Measurements from ENCODE around the gene HORMAD1.
"Not testable (repeated sequence)": the region's sequence is repeated elsewhere in the genome, so short reads cannot be mapped to it uniquely, and the experiment has no call there.

The HORMAD1 gene

DNA sequence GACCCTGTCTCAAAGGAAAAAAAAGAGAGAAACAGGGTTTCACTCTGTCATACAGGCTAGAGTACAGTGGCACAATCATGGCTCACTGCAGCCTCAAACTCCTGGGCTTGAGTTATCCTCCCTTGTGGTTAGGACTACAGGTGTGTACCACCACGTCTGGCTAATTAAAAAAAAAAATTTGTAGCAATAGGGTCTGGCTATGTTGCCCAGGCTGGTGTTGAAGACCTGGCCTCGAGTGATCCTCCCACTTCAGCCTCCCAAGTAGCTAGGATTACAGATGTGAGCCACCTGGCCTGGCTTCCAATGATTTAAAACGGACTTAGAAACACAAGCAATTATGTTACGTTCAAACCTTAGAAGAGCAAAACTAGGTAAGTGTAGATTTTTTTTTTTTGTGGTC, 45.8 kb downstream of the HORMAD1 start:
- peaks cover 5% of the 10 kb centered on the region for H3K4me1 Mint-ChIP-seq (ENCODE audit: low read depth)

GRCh38 chr1:150663321-150663720, 57.4 kb downstream of the HORMAD1 start:
- H3K4me1 Mint-ChIP-seq (ENCODE audit: low read depth), result no peaks in the 10 kb centered on the region
- no peak overlapping the region for H3K27ac Mint-ChIP-seq
- no peak overlapping the region for H3K4me3 Mint-ChIP-seq
- H3K27me3 Mint-ChIP-seq, result no peaks in the 10 kb centered on the region
- H3K36me3 Mint-ChIP-seq (ENCODE audit: low read depth), result peaks cover 27% of the 10 kb centered on the region
- H3K9me3 Mint-ChIP-seq, result no peaks in the 10 kb centered on the region

More for the DNA sequence above, 45.8 kb downstream of the HORMAD1 start:
- H3K27ac Mint-ChIP-seq, result no peak overlapping the region
- H3K27me3 Mint-ChIP-seq, result no peaks in the 10 kb centered on the region
- H3K4me3 Mint-ChIP-seq, result no peak overlapping the region
- no peaks in the 10 kb centered on the region for H3K9me3 Mint-ChIP-seq
- H3K36me3 Mint-ChIP-seq (ENCODE audit: low read depth), result peaks cover 14% of the 10 kb centered on the region

DNA sequence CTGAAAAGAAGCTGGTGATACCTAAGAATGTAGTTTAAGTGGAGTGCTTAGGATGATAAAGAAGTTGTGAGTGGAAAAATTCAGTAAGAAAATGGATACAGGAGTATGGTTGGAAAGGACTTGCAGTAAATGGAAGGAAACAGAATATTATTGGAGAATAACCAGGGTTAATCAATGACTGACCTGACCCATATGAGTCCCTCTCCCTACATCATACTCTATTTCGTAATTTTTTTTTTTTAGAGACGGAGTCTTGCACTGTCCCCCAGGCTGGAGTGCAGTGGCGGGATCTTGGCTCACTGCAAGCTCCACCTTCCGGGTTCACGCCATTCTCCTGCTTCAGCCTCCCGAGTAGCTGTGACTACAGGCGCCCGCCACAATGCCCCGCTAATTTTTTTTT, 57.9 kb downstream of the HORMAD1 start:
- H3K27ac Mint-ChIP-seq, result no peak overlapping the region
- H3K9me3 Mint-ChIP-seq, result no peaks in the 10 kb centered on the region
- no peak overlapping the region for H3K4me3 Mint-ChIP-seq
- no peaks in the 10 kb centered on the region for H3K27me3 Mint-ChIP-seq
- peaks cover 29% of the 10 kb centered on the region for H3K36me3 Mint-ChIP-seq (ENCODE audit: low read depth)
- H3K4me1 Mint-ChIP-seq (ENCODE audit: low read depth), result no peaks in the 10 kb centered on the region

- no peaks in the 10 kb centered on the region for H3K9me3 Mint-ChIP-seq
- H3K36me3 Mint-ChIP-seq (ENCODE audit: low read depth), result peaks cover 29% of the 10 kb centered on the region
- no peaks in the 10 kb centered on the region for H3K27me3 Mint-ChIP-seq
- no peak overlapping the region for H3K27ac Mint-ChIP-seq
- no peak overlapping the region for H3K4me3 Mint-ChIP-seq
- no peaks in the 10 kb centered on the region for H3K4me1 Mint-ChIP-seq (ENCODE audit: low read depth)
These were observed 59.5 kb downstream of the HORMAD1 start for GRCh38 chr1:150661156-150661555.

- peaks cover 29% of the 10 kb centered on the region for H3K36me3 Mint-ChIP-seq (ENCODE audit: low read depth)
- H3K27me3 Mint-ChIP-seq, result no peaks in the 10 kb centered on the region
- no peaks in the 10 kb centered on the region for H3K9me3 Mint-ChIP-seq
- no peak overlapping the region for H3K4me3 Mint-ChIP-seq
- no peaks in the 10 kb centered on the region for H3K4me1 Mint-ChIP-seq (ENCODE audit: low read depth)
- no peak overlapping the region for H3K27ac Mint-ChIP-seq
These were observed 60.1 kb downstream of the HORMAD1 start for GRCh38 chr1:150660584-150660983.

DNA sequence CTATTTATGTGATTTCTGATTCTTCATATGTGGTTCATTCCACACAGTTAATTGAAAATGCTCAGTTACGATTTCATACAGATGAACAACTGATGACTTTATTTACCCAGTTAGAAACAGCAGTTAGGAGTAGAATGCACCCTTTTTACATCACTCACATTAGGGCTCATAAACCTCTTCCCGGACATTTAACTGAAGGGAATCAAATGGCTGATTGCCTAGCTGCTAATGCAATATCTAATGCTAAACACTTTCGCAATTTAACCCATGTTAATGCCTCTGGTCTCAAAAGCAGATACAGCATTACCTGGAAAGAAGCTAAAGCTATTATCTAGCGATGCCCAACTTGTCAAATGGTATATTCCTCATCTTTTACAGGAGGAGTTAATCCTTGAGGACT, 63.6 kb downstream of the HORMAD1 start:
- H3K4me1 Mint-ChIP-seq (ENCODE audit: low read depth); H3K9me3 Mint-ChIP-seq; H3K27me3 Mint-ChIP-seq; H3K4me3 Mint-ChIP-seq; H3K27ac Mint-ChIP-seq: not testable (repeated sequence)
- peaks cover 26% of the 10 kb centered on the region for H3K36me3 Mint-ChIP-seq (ENCODE audit: low read depth)

DNA sequence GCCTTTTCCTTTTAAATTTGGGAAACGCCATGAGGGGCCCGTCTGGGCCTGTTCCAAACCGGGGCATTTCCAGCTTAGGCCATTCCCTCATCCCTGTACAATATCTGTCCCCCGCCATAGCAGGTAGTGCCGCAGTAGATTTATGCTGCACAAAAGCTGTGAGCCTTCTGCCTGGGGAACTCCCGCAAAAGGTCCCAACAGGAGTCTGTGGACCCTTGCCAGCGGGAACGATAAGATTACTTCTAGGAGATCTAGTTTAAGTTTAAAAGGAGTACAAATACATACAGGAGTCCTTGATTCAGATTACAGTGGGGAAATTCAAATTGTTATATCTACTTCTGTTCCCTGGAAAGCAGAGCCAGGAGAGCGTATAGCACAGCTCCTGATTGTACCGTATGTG, 66.1 kb downstream of the HORMAD1 start:
- H3K4me1 Mint-ChIP-seq (ENCODE audit: low read depth); H3K27me3 Mint-ChIP-seq; H3K9me3 Mint-ChIP-seq; H3K27ac Mint-ChIP-seq; H3K4me3 Mint-ChIP-seq: not testable (repeated sequence)
- peaks cover 14% of the 10 kb centered on the region for H3K36me3 Mint-ChIP-seq (ENCODE audit: low read depth)

- no peaks in the 10 kb centered on the region for H3K27me3 Mint-ChIP-seq
- H3K4me1 Mint-ChIP-seq (ENCODE audit: low read depth), result no peaks in the 10 kb centered on the region
- no peak overlapping the region for H3K27ac Mint-ChIP-seq
- H3K36me3 Mint-ChIP-seq (ENCODE audit: low read depth), result peaks cover 18% of the 10 kb centered on the region
- H3K4me3 Mint-ChIP-seq, result no peak overlapping the region
- H3K9me3 Mint-ChIP-seq, result no peaks in the 10 kb centered on the region
These were observed 70.5 kb downstream of the HORMAD1 start for GRCh38 chr1:150650193-150650592.

DNA sequence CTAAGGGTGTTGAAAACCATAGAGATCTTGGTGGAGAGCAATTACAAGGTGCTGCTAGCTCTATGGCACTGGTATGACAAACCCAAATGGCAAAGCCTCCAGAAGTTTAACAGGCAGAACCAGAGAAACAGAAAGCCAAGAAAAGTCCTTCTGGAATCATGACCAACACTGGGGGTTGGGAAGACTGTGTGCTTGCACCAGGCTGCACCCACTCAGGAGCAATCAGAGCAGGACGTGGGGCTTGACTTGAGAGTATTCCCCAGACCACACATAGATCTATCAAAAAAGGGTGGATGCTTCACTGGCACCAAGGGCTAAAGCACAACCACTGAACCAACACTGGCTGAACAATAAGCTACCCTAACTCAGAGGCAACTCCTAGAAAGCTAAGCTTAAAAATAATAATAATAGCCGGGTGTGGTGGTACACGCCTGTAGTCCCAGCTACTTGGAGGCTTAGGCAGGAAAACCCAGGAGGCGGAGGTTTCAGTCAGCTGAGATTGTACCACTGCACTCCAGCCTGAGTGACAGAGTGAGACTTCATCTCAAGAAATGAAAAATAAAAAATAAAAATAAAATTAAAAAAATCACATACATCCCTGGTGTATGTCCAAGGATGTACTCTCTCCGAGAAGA, 71.1 kb downstream of the HORMAD1 start:
- no peak overlapping the region for H3K4me3 Mint-ChIP-seq
- no peaks in the 10 kb centered on the region for H3K27me3 Mint-ChIP-seq
- H3K27ac Mint-ChIP-seq, result no peak overlapping the region
- no peaks in the 10 kb centered on the region for H3K4me1 Mint-ChIP-seq (ENCODE audit: low read depth)
- H3K9me3 Mint-ChIP-seq, result no peaks in the 10 kb centered on the region
- H3K36me3 Mint-ChIP-seq (ENCODE audit: low read depth), result peaks cover 15% of the 10 kb centered on the region

Measured in stimulated activated naive CD8-positive, alpha-beta T cell treated with anti-CD3 and anti-CD28 coated beads, Interleukin-15, Interleukin-2, amounts not matched to agents 100 ng/mL and 50 ng/mL, for 24 hours (primary cell).